DND-41 (cell line): ENCODE data around the gene SKIL.

Experiments
- ATAC-seq: fragments of 200-7000 bp; cut with Tn5 transposase; 3 replicates; pipeline ENCODE4 v1.9.1; 2021; ENCODE audit warnings: low read depth; ENCODE audit not compliant: insufficient read depth
- DNase-seq: peaks from one replicate; pipeline ENCODE4 v3.0.0-alpha.2; 2020
- H2AFZ ChIP-seq: 2 replicates; pipeline ENCODE4 v1.6.0; 2012; ENCODE audit warnings: low read depth, low read length
- H3K27ac ChIP-seq: 2 replicates; pipeline ENCODE4 v1.5.1; 2012; ENCODE audit warnings: low read length, inconsistent platforms
- H3K27me3 ChIP-seq: fragments of 200-600 bp; sonication (generic); 2 replicates; pipeline ENCODE4 v1.6.0; 2012; ENCODE audit warnings: low read length, mild to moderate bottlenecking, inconsistent platforms; ENCODE audit not compliant: insufficient read depth, poor library complexity
- H3K36me3 ChIP-seq: 2 replicates; pipeline ENCODE4 v1.5.1; 2012; ENCODE audit warnings: low read length, inconsistent platforms; ENCODE audit not compliant: insufficient read depth
- H3K4me1 ChIP-seq: 2 replicates; pipeline ENCODE4 v1.5.1; 2012; ENCODE audit warnings: mild to moderate bottlenecking, low read length; ENCODE audit not compliant: insufficient read depth
- H3K4me2 ChIP-seq: 2 replicates; pipeline ENCODE4 v1.6.0; 2012; ENCODE audit warnings: mild to moderate bottlenecking, moderate library complexity, low read length, inconsistent platforms; ENCODE audit not compliant: insufficient read depth
- H3K4me3 ChIP-seq, 2 experiments: fragments of 200-600 bp in 1 of 2; shearing (Covaris generic) in 1 of 2; 2 replicates each; pipeline ENCODE4 v1.5.1; 2012 to 2016; ENCODE audit warnings: inconsistent platforms in 2 of 2, low read length in 2 of 2, mild to moderate bottlenecking in 2 of 2, low read depth in 1 of 2, moderate library complexity in 1 of 2
- H3K79me2 ChIP-seq: 2 replicates; pipeline ENCODE4 v1.6.0; 2012; ENCODE audit warnings: low read length, inconsistent platforms; ENCODE audit not compliant: insufficient read depth
- H3K9ac ChIP-seq: 2 replicates; pipeline ENCODE4 v1.6.0; 2012; ENCODE audit warnings: low read depth, mild to moderate bottlenecking, inconsistent platforms, low read length, moderate library complexity
- H3K9me3 ChIP-seq: 2 replicates; pipeline ENCODE4 v1.5.1; 2012; ENCODE audit warnings: low read length, moderate library complexity, mild to moderate bottlenecking, inconsistent platforms; ENCODE audit not compliant: insufficient read depth, severe bottlenecking
- H4K20me1 ChIP-seq: 2 replicates; pipeline ENCODE4 v1.6.0; 2012; ENCODE audit warnings: low read length; ENCODE audit not compliant: insufficient read depth
- CTCF ChIP-seq: IDR thresholded peaks from 2 replicates; pipeline ENCODE4 v1.5.1; 2012; ENCODE audit warnings: borderline replicate concordance, low read length, moderate library complexity, mild to moderate bottlenecking; ENCODE audit not compliant: poor library complexity, severe bottlenecking; ENCODE audit errors: extremely low read depth
- EZH2 ChIP-seq: IDR thresholded peaks from 3 replicates; pipeline ENCODE4 v1.6.1; 2012; ENCODE audit warnings: borderline replicate concordance, low read depth, mild to moderate bottlenecking, moderate library complexity, low read length, inconsistent platforms; ENCODE audit not compliant: severe bottlenecking

The SKIL gene

GRCh38 chr3:170320461-170321121 is 36.9 kb upstream of the SKIL start:
- H2AFZ ChIP-seq, result no peak overlapping the region
- H3K4me3 ChIP-seq, result no peak overlapping the region
- no peaks in the 10 kb centered on the region for H3K79me2 ChIP-seq
- ATAC-seq (no peak), DNase-seq (no peak)
- no peaks in the 10 kb centered on the region for H3K4me1 ChIP-seq
- no peak for TF ChIP-seq EZH2
- no peak for TF ChIP-seq CTCF
- no peak overlapping the region for H3K27ac ChIP-seq
- H3K9me3 ChIP-seq, result no peaks in the 10 kb centered on the region
- no peaks in the 10 kb centered on the region for H4K20me1 ChIP-seq
- H3K36me3 ChIP-seq, result no peaks in the 10 kb centered on the region
- H3K27me3 ChIP-seq, result no peaks in the 10 kb centered on the region
- no peak overlapping the region for H3K9ac ChIP-seq
- H3K4me2 ChIP-seq, result no peak overlapping the region

- Histone ChIP-seq H3K9me3 (no peaks in the 10 kb centered on the region), H3K4me1 (no peaks in the 10 kb centered on the region), H4K20me1 (no peaks in the 10 kb centered on the region), H3K27ac (no peak overlapping the region), H3K27me3 (no peaks in the 10 kb centered on the region), H3K4me3 (no peak overlapping the region), H3K9ac (no peak overlapping the region), H3K36me3 (no peaks in the 10 kb centered on the region), H3K79me2 (no peaks in the 10 kb centered on the region), H2AFZ (no peak overlapping the region), H3K4me2 (no peak overlapping the region)
- no peak for ATAC-seq
- no peak for DNase-seq
- TF ChIP-seq EZH2 (no peak), CTCF (no peak)
Observed at GRCh38 chr3:170321321-170322034, 36.0 kb upstream of the SKIL start.

DNA sequence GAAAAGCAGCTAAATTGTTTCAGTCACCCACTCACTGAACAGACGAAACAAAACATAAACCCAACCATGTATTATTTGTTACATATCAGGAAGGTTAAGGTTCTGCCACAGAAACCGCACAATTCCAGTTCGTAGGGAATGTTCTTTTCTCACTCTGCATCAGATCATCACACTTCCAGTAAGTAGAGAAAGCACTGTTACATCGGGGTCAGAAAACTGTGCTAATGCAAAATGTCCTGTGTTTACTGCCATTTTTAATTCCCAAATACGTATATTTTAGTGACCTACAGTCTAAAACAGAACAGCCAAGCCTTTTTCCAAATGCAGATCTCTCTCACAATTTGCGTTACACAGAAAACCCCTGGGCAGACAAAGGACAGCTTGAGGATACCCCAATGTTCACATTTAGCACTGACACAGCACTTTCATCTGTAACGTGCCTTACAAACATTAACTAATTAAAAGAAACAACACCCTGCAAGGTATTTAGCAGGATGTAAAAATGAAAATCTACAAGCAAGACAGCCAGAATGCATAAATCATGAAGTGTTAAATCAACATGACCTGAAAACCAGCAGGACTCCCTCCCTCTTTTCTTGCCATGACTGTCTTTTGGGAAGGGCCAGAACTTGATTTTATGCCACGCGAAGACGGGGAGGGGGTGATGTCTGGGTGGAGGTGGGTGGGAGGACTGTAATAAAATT is 34.8 kb upstream of the SKIL start:
- H2AFZ ChIP-seq, result no peak overlapping the region
- H3K9me3 ChIP-seq, result no peaks in the 10 kb centered on the region
- H3K4me3 ChIP-seq, result no peak overlapping the region
- no peaks in the 10 kb centered on the region for H3K27me3 ChIP-seq
- no peak for TF ChIP-seq CTCF
- no peak for TF ChIP-seq EZH2
- H3K27ac ChIP-seq, result no peak overlapping the region
- H3K79me2 ChIP-seq, result no peaks in the 10 kb centered on the region
- no peaks in the 10 kb centered on the region for H4K20me1 ChIP-seq
- H3K9ac ChIP-seq, result no peak overlapping the region
- no peak overlapping the region for H3K4me2 ChIP-seq
- H3K4me1 ChIP-seq, result no peaks in the 10 kb centered on the region
- ATAC-seq (no peak), DNase-seq (no peak)
- H3K36me3 ChIP-seq, result no peaks in the 10 kb centered on the region
